ENCODE data around the gene BMPR1B.
"Not testable (repeated sequence)": the region's sequence is repeated elsewhere in the genome, so short reads cannot be mapped to it uniquely, and the experiment has no call there.

- TF ChIP-seq POLR2A (IDR thresholded peaks at IDR 0.05; ENCODE audit: low read depth, low read length); TAF1 (IDR thresholded peaks at IDR 0.05; ENCODE audit: low read depth, low read length); POLR2AphosphoS5 (IDR thresholded peaks at IDR 0.05; ENCODE audit: low read depth, low read length); PAX5 (IDR thresholded peaks at IDR 0.05; ENCODE audit: insufficient read depth, low read length, severe bottlenecking); SPI1 (IDR thresholded peaks at IDR 0.05; ENCODE audit: low read depth, low read length); POU2F2 (IDR thresholded peaks at IDR 0.05; ENCODE audit: low read depth, low read length): not testable (repeated sequence)
These were observed 381.7 kb downstream of the BMPR1B start for GRCh38 chr4:95139424-95139823.

All from GM12891 (cell line).